ENCODE measurements around the gene DUSP19. TPM values are rescaled to one million over a fixed set of nuclear protein-coding genes. Genes with fewer than 3 reads are reported as not detected.

The DUSP19 gene
- polyA plus RNA-seq, 2 donors = 0.40 to 0.55 TPM

- WGBS, 2 donors = 67 to 70% methylated on average over 3 of the region's 3 CpGs
- H3K4me3 ChIP-seq (ENCODE audit: low read depth in 1 of 2, low read length in 2 of 2) = no peak overlapping the region
- H3K27me3 ChIP-seq (ENCODE audit: control insufficient read depth in 1 of 2, insufficient read depth in 2 of 2, low read length in 2 of 2) = no peaks in the 10 kb centered on the region
- H3K27ac ChIP-seq (ENCODE audit: low read depth in 2 of 2, low read length in 1 of 2) = no peak overlapping the region
- H3K9me3 ChIP-seq (ENCODE audit: control insufficient read depth in 2 of 2, insufficient read depth in 1 of 2, low read depth in 1 of 2, low read length in 1 of 2) = no peaks in the 10 kb centered on the region
- H3K4me1 ChIP-seq (ENCODE audit: control insufficient read depth in 2 of 2, insufficient read depth in 2 of 2, low read length in 1 of 2) = no peaks in the 10 kb centered on the region
- no peaks in the 10 kb centered on the region for H3K36me3 ChIP-seq (ENCODE audit: control insufficient read depth in 2 of 2, insufficient read depth in 2 of 2, low read length in 1 of 2)
Observed at GRCh38 chr2:183088061-183088460, 9.5 kb downstream of the DUSP19 start.

- H3K36me3 ChIP-seq (ENCODE audit: control insufficient read depth in 2 of 2, insufficient read depth in 2 of 2, low read length in 1 of 2) = no peaks in the 10 kb centered on the region
Observed at GRCh38 chr2:183089192-183089851, 10.8 kb downstream of the DUSP19 start.

DNA sequence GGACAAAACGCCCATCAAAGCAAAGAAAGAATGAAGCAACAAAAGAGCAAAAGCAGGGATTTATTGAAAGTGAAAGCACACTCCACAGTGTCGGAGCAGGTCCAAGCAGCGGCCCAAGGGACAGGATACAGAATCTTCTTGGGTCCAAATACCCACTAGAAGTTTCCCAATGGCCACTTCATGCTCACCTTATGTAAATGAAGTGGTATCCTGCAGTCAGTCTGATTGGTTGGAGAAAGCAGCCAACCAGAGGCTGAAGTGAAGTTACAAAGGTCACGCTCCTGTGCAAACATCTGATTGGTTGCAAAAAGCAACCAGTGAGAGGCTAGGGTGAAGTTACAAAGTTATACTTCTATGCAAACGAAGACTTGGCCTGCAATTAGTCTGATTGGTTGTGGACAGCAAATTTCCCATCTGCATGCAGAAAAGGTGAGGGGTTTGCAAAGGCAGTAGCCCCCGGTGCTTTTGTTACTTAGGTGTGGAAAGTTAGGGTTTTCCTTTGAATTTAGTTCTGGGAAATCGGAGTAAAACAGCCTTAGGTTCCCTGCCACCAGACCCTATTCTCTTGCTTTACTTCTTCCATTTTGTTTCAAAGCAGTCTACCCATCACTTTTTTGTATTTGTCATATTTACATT lies 12.9 kb downstream of the DUSP19 start:
- H3K27me3 ChIP-seq (ENCODE audit: control insufficient read depth in 1 of 2, insufficient read depth in 2 of 2, low read length in 2 of 2) = no peaks in the 10 kb centered on the region
- no peak overlapping the region for H3K4me3 ChIP-seq (ENCODE audit: low read depth in 1 of 2, low read length in 2 of 2)
- H3K27ac ChIP-seq (ENCODE audit: low read depth in 2 of 2, low read length in 1 of 2) = no peak overlapping the region
- H3K4me1 ChIP-seq (ENCODE audit: control insufficient read depth in 2 of 2, insufficient read depth in 2 of 2, low read length in 1 of 2) = no peaks in the 10 kb centered on the region
- no peaks in the 10 kb centered on the region for H3K9me3 ChIP-seq (ENCODE audit: control insufficient read depth in 2 of 2, insufficient read depth in 1 of 2, low read depth in 1 of 2, low read length in 1 of 2)
- 90 to 92% methylated on average over 7 of the region's 7 CpGs for WGBS, 2 donors
- H3K36me3 ChIP-seq (ENCODE audit: control insufficient read depth in 2 of 2, insufficient read depth in 2 of 2, low read length in 1 of 2) = no peaks in the 10 kb centered on the region

More at GRCh38 chr2:183089192-183089851, 10.8 kb downstream of the DUSP19 start:
- Histone ChIP-seq H3K27ac (ENCODE audit: low read depth in 2 of 2, low read length in 1 of 2) (no peak overlapping the region), H3K4me3 (ENCODE audit: low read depth in 1 of 2, low read length in 2 of 2) (no peak overlapping the region), H3K9me3 (ENCODE audit: control insufficient read depth in 2 of 2, insufficient read depth in 1 of 2, low read depth in 1 of 2, low read length in 1 of 2) (no peaks in the 10 kb centered on the region), H3K27me3 (ENCODE audit: control insufficient read depth in 1 of 2, insufficient read depth in 2 of 2, low read length in 2 of 2) (no peaks in the 10 kb centered on the region), H3K4me1 (ENCODE audit: control insufficient read depth in 2 of 2, insufficient read depth in 2 of 2, low read length in 1 of 2) (no peaks in the 10 kb centered on the region)
- 94 to 95% methylated on average over 6 of the region's 6 CpGs for WGBS, 2 donors

- H3K36me3 ChIP-seq (ENCODE audit: control insufficient read depth in 2 of 2, insufficient read depth in 2 of 2, low read length in 1 of 2) = no peaks in the 10 kb centered on the region
- H3K4me3 ChIP-seq (ENCODE audit: low read depth in 1 of 2, low read length in 2 of 2) = no peak overlapping the region
- H3K4me1 ChIP-seq (ENCODE audit: control insufficient read depth in 2 of 2, insufficient read depth in 2 of 2, low read length in 1 of 2) = no peaks in the 10 kb centered on the region
- no peaks in the 10 kb centered on the region for H3K27me3 ChIP-seq (ENCODE audit: control insufficient read depth in 1 of 2, insufficient read depth in 2 of 2, low read length in 2 of 2)
- 91% methylated on average over 2 of the region's 2 CpGs for WGBS, 2 donors
- no peaks in the 10 kb centered on the region for H3K9me3 ChIP-seq (ENCODE audit: control insufficient read depth in 2 of 2, insufficient read depth in 1 of 2, low read depth in 1 of 2, low read length in 1 of 2)
- no peak overlapping the region for H3K27ac ChIP-seq (ENCODE audit: low read depth in 2 of 2, low read length in 1 of 2)
Observed at GRCh38 chr2:183091954-183092345, 13.4 kb downstream of the DUSP19 start.

DNA sequence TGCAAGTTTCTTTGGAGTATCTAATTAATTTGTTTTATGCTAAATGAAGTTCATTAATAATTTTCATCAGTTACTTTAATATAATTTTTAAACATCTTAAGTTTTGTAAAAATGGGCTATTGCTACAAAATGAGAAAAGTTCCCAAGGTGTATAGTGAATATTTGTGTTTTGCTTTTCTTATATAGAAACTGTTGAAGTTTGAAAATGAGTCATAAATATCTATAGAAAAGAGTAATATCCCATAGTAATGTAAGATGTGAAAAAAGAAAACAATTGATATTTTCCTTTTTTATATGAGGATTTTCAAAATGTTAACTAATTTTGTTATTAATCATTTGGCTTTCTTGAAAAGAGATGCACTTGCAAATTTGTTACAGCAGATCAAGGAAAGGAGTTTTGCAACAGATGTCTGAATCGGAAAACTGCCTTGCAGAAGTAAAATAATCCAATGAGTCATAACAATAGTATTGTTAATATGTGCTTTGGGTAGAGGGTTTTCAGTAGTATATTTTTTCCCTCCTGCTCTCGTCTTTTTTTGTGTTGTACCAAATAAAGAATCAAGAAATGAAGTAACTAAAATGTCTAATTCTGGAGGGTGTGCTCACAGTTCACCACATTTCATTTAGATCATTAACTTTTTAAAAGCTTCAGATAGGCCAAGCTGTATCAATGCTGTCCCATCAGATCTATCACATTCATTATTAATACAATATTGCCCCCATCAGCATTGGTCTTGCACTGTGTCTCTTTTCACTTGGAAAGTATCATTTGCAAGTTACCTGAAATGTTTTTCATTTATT lies 15.5 kb downstream of the DUSP19 start:
- H3K27me3 ChIP-seq (ENCODE audit: control insufficient read depth in 1 of 2, insufficient read depth in 2 of 2, low read length in 2 of 2) = no peaks in the 10 kb centered on the region
- H3K4me3 ChIP-seq (ENCODE audit: low read depth in 1 of 2, low read length in 2 of 2) = no peak overlapping the region
- no peaks in the 10 kb centered on the region for H3K4me1 ChIP-seq (ENCODE audit: control insufficient read depth in 2 of 2, insufficient read depth in 2 of 2, low read length in 1 of 2)
- H3K9me3 ChIP-seq (ENCODE audit: control insufficient read depth in 2 of 2, insufficient read depth in 1 of 2, low read depth in 1 of 2, low read length in 1 of 2) = no peaks in the 10 kb centered on the region
- 17 to 31% methylated on average over 2 of the region's 2 CpGs for WGBS, 2 donors
- H3K36me3 ChIP-seq (ENCODE audit: control insufficient read depth in 2 of 2, insufficient read depth in 2 of 2, low read length in 1 of 2) = no peaks in the 10 kb centered on the region
- no peak overlapping the region for H3K27ac ChIP-seq (ENCODE audit: low read depth in 2 of 2, low read length in 1 of 2)

- Histone ChIP-seq H3K9me3 (ENCODE audit: control insufficient read depth in 2 of 2, insufficient read depth in 1 of 2, low read depth in 1 of 2, low read length in 1 of 2) (no peaks in the 10 kb centered on the region), H3K27ac (ENCODE audit: low read depth in 2 of 2, low read length in 1 of 2) (no peak overlapping the region), H3K36me3 (ENCODE audit: control insufficient read depth in 2 of 2, insufficient read depth in 2 of 2, low read length in 1 of 2) (no peaks in the 10 kb centered on the region), H3K4me1 (ENCODE audit: control insufficient read depth in 2 of 2, insufficient read depth in 2 of 2, low read length in 1 of 2) (no peaks in the 10 kb centered on the region), H3K27me3 (ENCODE audit: control insufficient read depth in 1 of 2, insufficient read depth in 2 of 2, low read length in 2 of 2) (no peaks in the 10 kb centered on the region), H3K4me3 (ENCODE audit: low read depth in 1 of 2, low read length in 2 of 2) (no peak overlapping the region)
- 69 to 71% methylated on average over 4 of the region's 4 CpGs for WGBS, 2 donors
Observed at GRCh38 chr2:183105402-183106134, 27.0 kb downstream of the DUSP19 start.

- no peaks in the 10 kb centered on the region for H3K9me3 ChIP-seq (ENCODE audit: control insufficient read depth in 2 of 2, insufficient read depth in 1 of 2, low read depth in 1 of 2, low read length in 1 of 2)
- no peaks in the 10 kb centered on the region for H3K36me3 ChIP-seq (ENCODE audit: control insufficient read depth in 2 of 2, insufficient read depth in 2 of 2, low read length in 1 of 2)
- WGBS, 2 donors = 84 to 89% methylated on average over 3 of the region's 3 CpGs
- H3K4me1 ChIP-seq (ENCODE audit: control insufficient read depth in 2 of 2, insufficient read depth in 2 of 2, low read length in 1 of 2) = no peaks in the 10 kb centered on the region
- H3K27ac ChIP-seq (ENCODE audit: low read depth in 2 of 2, low read length in 1 of 2) = no peak overlapping the region
- no peaks in the 10 kb centered on the region for H3K27me3 ChIP-seq (ENCODE audit: control insufficient read depth in 1 of 2, insufficient read depth in 2 of 2, low read length in 2 of 2)
- H3K4me3 ChIP-seq (ENCODE audit: low read depth in 1 of 2, low read length in 2 of 2) = no peak overlapping the region
Observed at GRCh38 chr2:183112577-183112976, 34.0 kb downstream of the DUSP19 start.

DNA sequence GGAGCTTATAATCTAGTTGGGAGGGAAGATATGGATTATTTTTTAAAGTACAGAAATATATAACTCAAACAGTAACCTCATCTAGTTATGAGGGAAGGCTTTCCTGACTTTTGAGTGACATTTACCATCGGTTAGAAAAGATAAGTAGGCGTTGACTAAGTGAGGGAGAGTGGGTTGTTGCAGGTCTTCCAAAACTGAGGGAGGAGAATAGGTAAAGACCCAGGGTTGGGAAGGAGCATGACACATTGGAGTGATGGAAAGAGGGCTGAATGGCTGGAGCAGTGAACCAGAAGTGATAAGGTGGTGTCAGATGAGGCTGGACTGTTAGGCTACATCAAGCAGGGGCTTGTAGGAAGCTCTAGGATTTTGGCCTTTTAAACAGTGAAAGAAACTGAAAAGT lies 35.1 kb downstream of the DUSP19 start:
- Histone ChIP-seq H3K9me3 (ENCODE audit: control insufficient read depth in 2 of 2, insufficient read depth in 1 of 2, low read depth in 1 of 2, low read length in 1 of 2) (no peaks in the 10 kb centered on the region), H3K27ac (ENCODE audit: low read depth in 2 of 2, low read length in 1 of 2) (no peak overlapping the region), H3K4me3 (ENCODE audit: low read depth in 1 of 2, low read length in 2 of 2) (no peak overlapping the region), H3K4me1 (ENCODE audit: control insufficient read depth in 2 of 2, insufficient read depth in 2 of 2, low read length in 1 of 2) (no peaks in the 10 kb centered on the region), H3K36me3 (ENCODE audit: control insufficient read depth in 2 of 2, insufficient read depth in 2 of 2, low read length in 1 of 2) (no peaks in the 10 kb centered on the region), H3K27me3 (ENCODE audit: control insufficient read depth in 1 of 2, insufficient read depth in 2 of 2, low read length in 2 of 2) (no peaks in the 10 kb centered on the region)
- WGBS, 2 donors = 62 to 79% methylated on average over 2 of the region's 2 CpGs

GRCh38 chr2:183117226-183117625 lies 38.7 kb downstream of the DUSP19 start:
- no peak overlapping the region for H3K4me3 ChIP-seq (ENCODE audit: low read depth in 1 of 2, low read length in 2 of 2)
- WGBS, 2 donors = 78 to 83% methylated on average over 3 of the region's 3 CpGs
- H3K27ac ChIP-seq (ENCODE audit: low read depth in 2 of 2, low read length in 1 of 2) = no peak overlapping the region

More at GRCh38 chr2:183117226-183117625, 38.7 kb downstream of the DUSP19 start:
- Histone ChIP-seq H3K27me3 (ENCODE audit: control insufficient read depth in 1 of 2, insufficient read depth in 2 of 2, low read length in 2 of 2) (no peaks in the 10 kb centered on the region), H3K4me1 (ENCODE audit: control insufficient read depth in 2 of 2, insufficient read depth in 2 of 2, low read length in 1 of 2) (no peaks in the 10 kb centered on the region), H3K9me3 (ENCODE audit: control insufficient read depth in 2 of 2, insufficient read depth in 1 of 2, low read depth in 1 of 2, low read length in 1 of 2) (no peaks in the 10 kb centered on the region), H3K36me3 (ENCODE audit: control insufficient read depth in 2 of 2, insufficient read depth in 2 of 2, low read length in 1 of 2) (no peaks in the 10 kb centered on the region)

All from esophagus (tissue), 2 donors.